Trophoblast cell (in vitro differentiated cells and primary cell): ENCODE measurements around the gene INHBC.
"Not testable (repeated sequence)": the region's sequence is repeated elsewhere in the genome, so short reads cannot be mapped to it uniquely, and the experiment has no call there.

Experiments used
- DNase-seq, 2 donors: peaks; one replicate each; pipeline ENCODE4 v3.0.0-alpha.2; 2016
- H2AFZ ChIP-seq: 2 replicates; pipeline ENCODE4 v1.6.1; 2013; ENCODE audit warnings: low read length, moderate library complexity, mild to moderate bottlenecking; ENCODE audit not compliant: insufficient read depth, poor library complexity
- H2AK5ac ChIP-seq: 2 replicates; pipeline ENCODE4 v1.6.1; 2013; ENCODE audit warnings: mild to moderate bottlenecking, low read length
- H2BK120ac ChIP-seq: 2 replicates; pipeline ENCODE4 v1.6.1; 2013; ENCODE audit warnings: low read length, mild to moderate bottlenecking, moderate library complexity; ENCODE audit not compliant: insufficient read depth, poor library complexity
- H2BK12ac ChIP-seq: 2 replicates; pipeline ENCODE4 v1.6.1; 2013; ENCODE audit warnings: mild to moderate bottlenecking, low read length, moderate library complexity
- H2BK5ac ChIP-seq: 2 replicates; pipeline ENCODE4 v1.6.1; 2013; ENCODE audit warnings: low read length, low read depth, moderate library complexity, mild to moderate bottlenecking; ENCODE audit not compliant: poor library complexity
- H3K14ac ChIP-seq: 2 replicates; pipeline ENCODE4 v1.6.1; 2013; ENCODE audit warnings: mild to moderate bottlenecking, low read length
- H3K18ac ChIP-seq: 2 replicates; pipeline ENCODE4 v1.6.1; 2013; ENCODE audit warnings: mild to moderate bottlenecking, low read length
- H3K23ac ChIP-seq: 2 replicates; pipeline ENCODE4 v1.6.1; 2013; ENCODE audit warnings: low read length
- H3K27ac ChIP-seq: 2 replicates; pipeline ENCODE4 v1.5.1; 2013; ENCODE audit warnings: low read depth, mild to moderate bottlenecking, inconsistent platforms, low read length, moderate library complexity
- H3K27me3 ChIP-seq: 2 replicates; pipeline ENCODE4 v1.6.1; 2013; ENCODE audit warnings: inconsistent platforms, mild to moderate bottlenecking, low read length, moderate library complexity; ENCODE audit not compliant: insufficient read depth
- H3K36me3 ChIP-seq, 2 experiments: 1 replicate in 1 of 2; 2 replicates in 1 of 2; pipeline ENCODE4 v1.6.1; 2013; ENCODE audit warnings: low read length in 2 of 2, mild to moderate bottlenecking in 2 of 2, moderate library complexity in 1 of 2; ENCODE audit not compliant: insufficient read depth in 2 of 2, control insufficient read depth in 1 of 2
- H3K4ac ChIP-seq: 2 replicates; pipeline ENCODE4 v1.6.1; 2013; ENCODE audit warnings: low read depth, mild to moderate bottlenecking, low read length, moderate library complexity
- H3K4me1 ChIP-seq, 2 experiments: 1 replicate in 1 of 2; 2 replicates in 1 of 2; pipeline ENCODE4 v1.6.1; 2013; ENCODE audit warnings: low read length in 2 of 2, mild to moderate bottlenecking in 2 of 2, moderate library complexity in 1 of 2; ENCODE audit not compliant: insufficient read depth in 2 of 2, control insufficient read depth in 1 of 2
- H3K4me2 ChIP-seq: 2 replicates; pipeline ENCODE4 v1.6.1; 2013; ENCODE audit warnings: inconsistent platforms, mild to moderate bottlenecking, low read length, moderate library complexity
- H3K4me3 ChIP-seq: 2 replicates; pipeline ENCODE4 v1.5.1; 2013; ENCODE audit warnings: mild to moderate bottlenecking, low read depth, low read length, inconsistent platforms
- H3K79me1 ChIP-seq: one replicate; pipeline ENCODE4 v1.6.1; 2013; ENCODE audit warnings: low read length
- H3K79me2 ChIP-seq: 2 replicates; pipeline ENCODE4 v1.6.1; 2013; ENCODE audit warnings: low read length, mild to moderate bottlenecking; ENCODE audit not compliant: control insufficient read depth, insufficient read depth, poor library complexity
- H3K9ac ChIP-seq: 2 replicates; pipeline ENCODE4 v1.6.1; 2013; ENCODE audit warnings: mild to moderate bottlenecking, low read length
- H3K9me3 ChIP-seq: 2 replicates; pipeline ENCODE4 v1.6.1; 2013; ENCODE audit warnings: low read depth, mild to moderate bottlenecking, control low read depth, inconsistent platforms, low read length; ENCODE audit not compliant: insufficient read depth
- H4K12ac ChIP-seq: 2 replicates; pipeline ENCODE4 v1.6.1; 2013; ENCODE audit warnings: low read depth, mild to moderate bottlenecking, low read length, moderate library complexity
- H4K8ac ChIP-seq: 2 replicates; pipeline ENCODE4 v1.6.1; 2013; ENCODE audit warnings: low read depth, mild to moderate bottlenecking, low read length, moderate library complexity
- H4K91ac ChIP-seq: one replicate; pipeline ENCODE4 v1.6.1; 2013; ENCODE audit warnings: low read depth, mild to moderate bottlenecking, low read length, moderate library complexity
- WGBS: extraction: QIAGEN DNeasy Blood & Tissue Kit; methylation state at CpG from one replicate; pipeline ENCODE4 v1.1.7; 2013; ENCODE audit warnings: missing lambda C conversion rate; ENCODE audit not compliant: insufficient read length, insufficient coverage; ENCODE audit errors: extremely low coverage; 5-methylcytosine and 5-hydroxymethylcytosine counted together

INHBC gene

DNA sequence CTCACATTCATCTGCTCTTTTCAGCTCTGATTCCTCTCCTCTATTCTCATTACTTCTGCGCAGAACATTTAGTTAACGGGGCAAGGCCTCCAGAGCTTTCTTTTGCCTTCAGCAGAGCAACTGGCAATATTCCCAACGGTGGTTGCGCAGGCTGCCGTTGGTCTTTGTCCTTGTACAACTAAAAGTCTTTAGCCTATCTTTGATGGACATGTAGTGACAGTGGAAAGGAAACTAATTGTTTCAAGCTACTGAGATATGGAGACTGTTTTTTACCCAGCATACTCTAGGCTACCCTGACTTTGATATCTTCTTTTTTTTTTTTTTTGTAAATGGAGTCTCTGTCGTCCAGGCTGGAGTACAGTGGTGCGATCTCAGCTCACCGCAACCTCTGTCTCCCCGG, 16.3 kb upstream of the INHBC start:
- no peak overlapping the region for H2AFZ ChIP-seq
- no peaks in the 10 kb centered on the region for H3K27me3 ChIP-seq
- no peak overlapping the region for H2AK5ac ChIP-seq
- H2BK12ac ChIP-seq = no peak overlapping the region
- H3K4ac ChIP-seq = no peak overlapping the region
- H3K9me3 ChIP-seq = no peaks in the 10 kb centered on the region
- no peak overlapping the region for H3K27ac ChIP-seq
- no peak overlapping the region for H4K8ac ChIP-seq
- no peak overlapping the region for H3K4me2 ChIP-seq
- H3K23ac ChIP-seq = no peak overlapping the region
- H3K79me1 ChIP-seq = no peaks in the 10 kb centered on the region
- no peak overlapping the region for H2BK120ac ChIP-seq
- H2BK5ac ChIP-seq = no peak overlapping the region
- WGBS = no CpG with 5 or more reads among the region's 9 CpGs
- H3K4me3 ChIP-seq = no peak overlapping the region
- H3K18ac ChIP-seq = no peak overlapping the region
- H3K4me1 ChIP-seq = no peaks in the 10 kb centered on the region
- no peaks in the 10 kb centered on the region for H3K79me2 ChIP-seq
- no peak overlapping the region for H4K91ac ChIP-seq
- H3K14ac ChIP-seq = no peak overlapping the region
- no peak overlapping the region for H4K12ac ChIP-seq
- H3K9ac ChIP-seq = no peak overlapping the region
- DNase-seq = no peak
- peaks cover 3 to 6% of the 10 kb centered on the region in 2 experiments for H3K36me3 ChIP-seq

DNA sequence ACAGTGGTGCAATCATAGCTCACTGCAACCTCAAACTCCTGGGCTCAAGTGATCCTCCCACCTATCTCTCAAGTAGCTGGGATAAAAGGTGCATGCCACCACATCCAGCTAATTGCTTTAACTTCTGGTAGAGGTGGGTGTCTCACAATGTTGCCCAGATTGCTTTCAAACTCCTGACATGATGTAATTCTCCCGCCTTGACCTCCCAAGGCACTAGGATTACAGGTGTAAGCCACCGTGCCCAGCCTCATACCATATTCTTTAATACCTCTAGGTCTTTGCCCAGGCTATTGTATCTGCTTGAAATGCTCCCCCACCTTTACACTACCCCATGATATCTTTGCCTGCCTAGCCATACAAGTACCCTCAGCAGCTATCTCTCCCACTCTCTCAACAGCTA, 15.1 kb upstream of the INHBC start:
- no CpG with 5 or more reads among the region's 2 CpGs for WGBS
- no peak overlapping the region for H2BK5ac ChIP-seq

DNA sequence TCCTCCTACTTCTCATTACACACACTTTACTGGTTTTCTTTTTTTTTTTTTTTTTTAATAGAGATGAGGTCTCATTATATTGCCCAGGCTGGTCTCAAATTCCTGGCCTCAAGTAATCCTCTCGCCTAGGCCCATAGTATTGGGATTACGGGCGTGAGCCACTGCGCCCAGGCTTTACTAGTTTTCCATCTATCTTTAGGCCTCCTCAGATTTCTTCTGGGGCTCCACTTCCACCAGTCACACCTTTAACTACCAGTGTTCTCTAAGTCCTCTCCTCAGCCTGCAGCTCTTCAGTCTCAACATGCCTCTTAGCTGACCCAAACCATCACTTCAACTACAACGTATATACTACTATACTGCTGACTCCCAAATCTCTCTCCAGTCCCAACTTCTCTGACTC, 14.1 kb upstream of the INHBC start:
- H3K79me2 ChIP-seq = no peaks in the 10 kb centered on the region
- no peak overlapping the region for H4K8ac ChIP-seq
- H4K91ac ChIP-seq = no peak overlapping the region
- H3K14ac ChIP-seq = no peak overlapping the region
- no peaks in the 10 kb centered on the region for H3K79me1 ChIP-seq
- no peak overlapping the region for H3K27ac ChIP-seq
- no peak overlapping the region for H3K18ac ChIP-seq
- H2BK120ac ChIP-seq = no peak overlapping the region
- 100% methylated on average over 1 of the region's 5 CpGs for WGBS
- no peak overlapping the region for H2AFZ ChIP-seq
- no peak overlapping the region for H3K4me3 ChIP-seq
- no peaks in the 10 kb centered on the region for H3K27me3 ChIP-seq
- no peak overlapping the region for H3K23ac ChIP-seq
- no peaks in the 10 kb centered on the region for H3K4me1 ChIP-seq
- no peak overlapping the region for H3K4me2 ChIP-seq
- H2BK12ac ChIP-seq = no peak overlapping the region
- H4K12ac ChIP-seq = no peak overlapping the region
- H2AK5ac ChIP-seq = no peak overlapping the region
- H2BK5ac ChIP-seq = no peak overlapping the region
- no peaks in the 10 kb centered on the region for H3K9me3 ChIP-seq
- no peak for DNase-seq
- peak overlapping the region; percentile 19 for H3K9ac ChIP-seq
- H3K36me3 ChIP-seq = peaks cover 3 to 11% of the 10 kb centered on the region in 2 experiments
- peak overlapping the region; percentile 10 for H3K4ac ChIP-seq

More for the DNA sequence above, 15.1 kb upstream of the INHBC start:
- Histone ChIP-seq H3K79me2 (no peaks in the 10 kb centered on the region), H3K27me3 (no peaks in the 10 kb centered on the region), H4K91ac (no peak overlapping the region), H3K4me2 (no peak overlapping the region), H3K4me1 (no peaks in the 10 kb centered on the region), H2BK12ac (no peak overlapping the region), H4K8ac (no peak overlapping the region), H3K18ac (no peak overlapping the region), H3K9me3 (no peaks in the 10 kb centered on the region), H3K27ac (no peak overlapping the region), H3K9ac (no peak overlapping the region), H3K23ac (no peak overlapping the region), H3K36me3 (peaks cover 3 to 9% of the 10 kb centered on the region in 2 experiments), H3K4me3 (no peak overlapping the region), H3K79me1 (no peaks in the 10 kb centered on the region), H4K12ac (no peak overlapping the region), H3K14ac (no peak overlapping the region), H3K4ac (no peak overlapping the region), H2AK5ac (no peak overlapping the region), H2BK120ac (no peak overlapping the region), H2AFZ (no peak overlapping the region)
- no peak for DNase-seq

DNA sequence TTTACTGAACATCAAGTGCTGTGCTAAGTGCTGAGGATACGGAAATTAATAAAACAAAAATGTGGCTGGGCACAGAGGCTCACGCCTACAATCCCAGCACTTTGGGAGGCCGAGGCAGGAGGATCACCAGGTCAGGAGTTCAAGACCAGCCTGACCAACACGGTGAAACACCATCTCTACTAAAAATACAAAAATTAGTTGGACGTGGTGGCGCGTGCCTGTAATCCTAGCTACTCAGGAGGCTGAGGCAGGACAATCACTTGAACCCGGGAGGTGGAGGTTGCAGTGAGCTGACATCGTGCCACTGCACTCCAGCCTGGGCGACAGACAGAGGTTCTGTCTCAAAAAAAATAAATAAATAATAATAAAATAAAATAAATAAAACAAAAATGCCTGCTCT, 7.6 kb upstream of the INHBC start:
- WGBS = no CpG with 5 or more reads among the region's 10 CpGs
- H3K4me1 ChIP-seq = not testable (repeated sequence)

More for the DNA sequence above, 7.6 kb upstream of the INHBC start:
- H2AK5ac ChIP-seq, H3K9me3 ChIP-seq, H3K23ac ChIP-seq, H4K12ac ChIP-seq, H3K4me3 ChIP-seq, H3K18ac ChIP-seq, H3K79me2 ChIP-seq, H4K91ac ChIP-seq, H2BK120ac ChIP-seq, H4K8ac ChIP-seq, H3K9ac ChIP-seq, H2BK12ac ChIP-seq, H2AFZ ChIP-seq, H2BK5ac ChIP-seq, H3K14ac ChIP-seq, H3K27me3 ChIP-seq, H3K79me1 ChIP-seq, DNase-seq, H3K4ac ChIP-seq, H3K27ac ChIP-seq, H3K4me2 ChIP-seq: not testable (repeated sequence)
- H3K36me3 ChIP-seq = peaks cover 3 to 13% of the 10 kb centered on the region in 2 experiments
